ENCODE results near the gene RELCH. TPM values are rescaled to one million over a fixed set of nuclear protein-coding genes. Genes with fewer than 3 reads are reported as not detected.

RELCH gene
- total and polyA plus RNA-seq, 10 of the 15 experiments (the other 5 are each of a cell fraction or from before 2014, with no cell fraction given) = 3.1 to 23.6 (median 14.5) TPM

DNA sequence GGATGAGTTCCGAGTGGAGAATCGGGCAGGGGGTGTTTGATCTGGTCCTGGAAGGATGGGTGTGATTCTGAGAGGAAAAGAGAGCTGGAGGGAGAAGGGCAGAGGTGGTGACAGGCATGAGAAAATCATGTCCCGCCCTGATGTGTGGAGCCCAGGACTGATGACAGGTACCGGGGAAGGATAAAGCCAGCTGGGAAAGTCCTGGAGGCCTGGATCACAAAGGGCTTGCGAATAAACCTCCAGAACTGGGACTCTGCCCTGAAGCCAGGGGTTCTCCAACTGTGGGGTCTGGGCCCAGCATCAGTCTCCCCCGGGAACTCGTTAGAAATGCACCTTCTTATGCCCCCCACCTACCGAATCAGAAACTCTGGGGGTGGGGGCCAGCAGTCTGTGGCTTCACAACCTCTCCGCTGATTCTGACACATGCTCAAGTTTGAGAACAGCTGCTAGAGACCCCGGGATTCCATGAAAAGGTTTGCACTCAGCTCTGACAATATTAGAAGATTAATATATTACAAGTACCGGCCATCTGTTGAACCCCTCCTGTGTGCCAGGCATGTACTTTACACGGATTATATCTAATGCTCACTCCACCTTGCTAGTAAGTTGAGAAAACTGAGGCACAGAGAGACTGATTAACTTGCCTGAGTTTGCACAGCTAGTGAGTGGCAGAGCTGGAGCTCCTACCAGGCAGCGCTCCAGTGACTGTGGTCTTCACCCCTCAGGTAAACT, 146.1 kb downstream of the RELCH start:
- H3K79me2 ChIP-seq (ENCODE audit: control insufficient read depth, insufficient read depth, low read length) = no peaks in the 10 kb centered on the region
- RAD21 ChIA-PET (ENCODE audit: unreplicated experiment) = no interaction called here
- H3K4me2 ChIP-seq (ENCODE audit: control insufficient read depth, insufficient read depth) = no peak overlapping the region
- no peak overlapping the region for H3K27ac ChIP-seq (ENCODE audit: control insufficient read depth, insufficient read depth)
- ATAC-seq (no peak), FAIRE-seq (no peak), DNase-seq (ENCODE audit: low read depth, low spot score) (no peak)
- peaks cover 5% of the 10 kb centered on the region; the same call in 1 of the 2 replicates for H3K4me1 ChIP-seq (ENCODE audit: control insufficient read depth, insufficient read depth, low read length)
- no peak overlapping the region for H2AFZ ChIP-seq (ENCODE audit: control insufficient read depth, low read depth, low read length)
- CTCF ChIA-PET = interaction anchor here (1.0 to 1.3 kb wide), 2 partner anchors 9 to 93 kb away, joined by 4 to 6 read pairs; no protein-coding TSS in a partner anchor
- intact Hi-C loops (cut with micrococcal nuclease; ENCODE audit: unreplicated experiment) = no loop called here
- SMC1A ChIA-PET (ENCODE audit: uncharacterized antibody, unreplicated experiment) = interaction anchor here (1.2 to 1.6 kb wide), 3 partner anchors 11 to 20 kb away, joined by 3 to 4 read pairs (median 4); no protein-coding TSS in a partner anchor
- BruUV-seq (replicated peaks) = no TSS peak
- peak; percentile 17 for TF ChIP-seq MEF2B (IDR thresholded peaks at IDR 0.05; ENCODE audit: partially characterized antibody, poor library complexity, severe bottlenecking)
- no peak for TF ChIP-seq ZNF207 (IDR thresholded peaks at IDR 0.05; ENCODE audit: borderline replicate concordance)
- no peaks in the 10 kb centered on the region for H3K9me3 ChIP-seq (replicated peaks; ENCODE audit: control insufficient read depth, insufficient read depth, low read length)
- POLR2A ChIA-PET = interaction anchor here (0.7 to 1.2 kb wide), 2 partner anchors 40 to 87 kb away, joined by 3 read pairs; no protein-coding TSS in a partner anchor
- in situ Hi-C loops (cut with MboI) = no loop called here
- H3K9ac ChIP-seq (ENCODE audit: control insufficient read depth, insufficient read depth, low read length) = no peak overlapping the region
- H3K36me3 ChIP-seq (ENCODE audit: control insufficient read depth in 2 of 2, insufficient read depth in 2 of 2, low read length in 1 of 2) = no peaks in the 10 kb centered on the region
- no peaks in the 10 kb centered on the region for H4K20me1 ChIP-seq (ENCODE audit: control insufficient read depth, insufficient read depth)
- no peaks in the 10 kb centered on the region for H3K27me3 ChIP-seq (replicated peaks in 1 of 2; ENCODE audit: control insufficient read depth in 2 of 2, insufficient read depth in 2 of 2, low read length in 1 of 2)
- WGBS (ENCODE audit: insufficient coverage, insufficient replicate concordance, low lambda C conversion rate, missing lambda C conversion rate) = 56% methylated on average over 13 of the region's 13 CpGs
- no peak overlapping the region for H3K4me3 ChIP-seq

DNA sequence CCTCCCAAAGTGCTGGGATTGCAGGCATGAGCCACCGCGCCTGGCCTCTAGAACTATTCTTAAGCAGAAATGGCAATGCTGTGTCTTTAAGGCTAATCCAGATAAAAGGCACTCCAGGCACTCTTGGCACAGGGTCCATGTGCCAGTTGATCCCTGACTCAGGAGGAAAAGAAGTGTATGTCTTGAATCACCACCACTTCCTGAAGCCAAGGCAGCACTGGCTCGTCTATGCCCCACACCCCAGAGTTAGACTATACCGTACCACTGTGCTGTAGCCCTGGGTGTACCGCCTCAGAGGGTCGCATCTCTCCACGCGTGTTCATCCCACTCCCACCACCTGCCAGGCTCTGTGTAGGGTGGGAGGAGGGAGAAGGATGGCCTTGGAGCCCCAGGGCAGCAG, 147.1 kb downstream of the RELCH start:
- H3K79me2 ChIP-seq (ENCODE audit: control insufficient read depth, insufficient read depth, low read length) = no peaks in the 10 kb centered on the region
- no TSS peak for BruUV-seq (replicated peaks)
- in situ Hi-C loops (cut with MboI) (no loop called here), intact Hi-C loops (cut with micrococcal nuclease; ENCODE audit: unreplicated experiment) (no loop called here)
- no peaks in the 10 kb centered on the region for H4K20me1 ChIP-seq (ENCODE audit: control insufficient read depth, insufficient read depth)
- 92% methylated on average over 8 of the region's 8 CpGs for WGBS (ENCODE audit: insufficient coverage, insufficient replicate concordance, low lambda C conversion rate, missing lambda C conversion rate)
- TF ChIP-seq TARDBP (IDR thresholded peaks at IDR 0.05; ENCODE audit: borderline replicate concordance) (no peak), NFYA (IDR thresholded peaks at IDR 0.05; ENCODE audit: borderline replicate concordance, low read depth, low read length) (no peak), NR2C2 (IDR thresholded peaks at IDR 0.05; ENCODE audit: borderline replicate concordance, control insufficient read depth, insufficient read length, low read depth) (no peak), SRF (IDR thresholded peaks at IDR 0.05; ENCODE audit: low read depth in 2 of 2, low read length in 2 of 2) (no peak), NFYB (IDR thresholded peaks at IDR 0.05; ENCODE audit: insufficient read depth, low read depth, low read length) (no peak)
- TF ChIP-seq, protein P1, sequence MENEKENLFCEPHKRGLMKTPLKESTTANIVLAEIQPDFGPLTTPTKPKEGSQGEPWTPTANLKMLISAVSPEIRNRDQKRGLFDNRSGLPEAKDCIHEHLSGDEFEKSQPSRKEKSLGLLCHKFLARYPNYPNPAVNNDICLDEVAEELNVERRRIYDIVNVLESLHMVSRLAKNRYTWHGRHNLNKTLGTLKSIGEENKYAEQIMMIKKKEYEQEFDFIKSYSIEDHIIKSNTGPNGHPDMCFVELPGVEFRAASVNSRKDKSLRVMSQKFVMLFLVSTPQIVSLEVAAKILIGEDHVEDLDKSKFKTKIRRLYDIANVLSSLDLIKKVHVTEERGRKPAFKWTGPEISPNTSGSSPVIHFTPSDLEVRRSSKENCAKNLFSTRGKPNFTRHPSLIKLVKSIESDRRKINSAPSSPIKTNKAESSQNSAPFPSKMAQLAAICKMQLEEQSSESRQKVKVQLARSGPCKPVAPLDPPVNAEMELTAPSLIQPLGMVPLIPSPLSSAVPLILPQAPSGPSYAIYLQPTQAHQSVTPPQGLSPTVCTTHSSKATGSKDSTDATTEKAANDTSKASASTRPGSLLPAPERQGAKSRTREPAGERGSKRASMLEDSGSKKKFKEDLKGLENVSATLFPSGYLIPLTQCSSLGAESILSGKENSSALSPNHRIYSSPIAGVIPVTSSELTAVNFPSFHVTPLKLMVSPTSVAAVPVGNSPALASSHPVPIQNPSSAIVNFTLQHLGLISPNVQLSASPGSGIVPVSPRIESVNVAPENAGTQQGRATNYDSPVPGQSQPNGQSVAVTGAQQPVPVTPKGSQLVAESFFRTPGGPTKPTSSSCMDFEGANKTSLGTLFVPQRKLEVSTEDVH (IDR thresholded peaks at IDR 0.05; ENCODE audit: low read depth, partially characterized antibody) = no peak
- TF ChIP-seq, protein P2, sequence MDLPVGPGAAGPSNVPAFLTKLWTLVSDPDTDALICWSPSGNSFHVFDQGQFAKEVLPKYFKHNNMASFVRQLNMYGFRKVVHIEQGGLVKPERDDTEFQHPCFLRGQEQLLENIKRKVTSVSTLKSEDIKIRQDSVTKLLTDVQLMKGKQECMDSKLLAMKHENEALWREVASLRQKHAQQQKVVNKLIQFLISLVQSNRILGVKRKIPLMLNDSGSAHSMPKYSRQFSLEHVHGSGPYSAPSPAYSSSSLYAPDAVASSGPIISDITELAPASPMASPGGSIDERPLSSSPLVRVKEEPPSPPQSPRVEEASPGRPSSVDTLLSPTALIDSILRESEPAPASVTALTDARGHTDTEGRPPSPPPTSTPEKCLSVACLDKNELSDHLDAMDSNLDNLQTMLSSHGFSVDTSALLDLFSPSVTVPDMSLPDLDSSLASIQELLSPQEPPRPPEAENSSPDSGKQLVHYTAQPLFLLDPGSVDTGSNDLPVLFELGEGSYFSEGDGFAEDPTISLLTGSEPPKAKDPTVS (IDR thresholded peaks at IDR 0.05; ENCODE audit: low read depth, low read length) = no peak
- TF ChIP-seq, protein P3, sequence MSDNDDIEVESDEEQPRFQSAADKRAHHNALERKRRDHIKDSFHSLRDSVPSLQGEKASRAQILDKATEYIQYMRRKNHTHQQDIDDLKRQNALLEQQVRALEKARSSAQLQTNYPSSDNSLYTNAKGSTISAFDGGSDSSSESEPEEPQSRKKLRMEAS (IDR thresholded peaks at IDR 0.05; ENCODE audit: low read depth, low read length) = no peak
- ChIA-PET SMC1A (ENCODE audit: uncharacterized antibody, unreplicated experiment) (interaction anchor here (1.2 kb wide), 1 partner anchor 11 kb away, joined by 3 read pairs; no protein-coding TSS in a partner anchor), CTCF (interaction anchor here (1.3 kb wide), 1 partner anchor 92 kb away, joined by 6 read pairs; no protein-coding TSS in a partner anchor), RAD21 (ENCODE audit: unreplicated experiment) (no interaction called here), POLR2A (no interaction called here)
- FAIRE-seq (no peak), ATAC-seq (no peak), DNase-seq (ENCODE audit: low read depth, low spot score) (no peak)
- H3K9ac ChIP-seq (ENCODE audit: control insufficient read depth, insufficient read depth, low read length) = no peak overlapping the region
- no peak overlapping the region for H2AFZ ChIP-seq (ENCODE audit: control insufficient read depth, low read depth, low read length)
- H3K4me1 ChIP-seq (ENCODE audit: control insufficient read depth, insufficient read depth, low read length) = peaks cover 5% of the 10 kb centered on the region; the same call in 1 of the 2 replicates
- no peak overlapping the region for H3K4me3 ChIP-seq
- no peaks in the 10 kb centered on the region for H3K36me3 ChIP-seq (ENCODE audit: control insufficient read depth in 2 of 2, insufficient read depth in 2 of 2, low read length in 1 of 2)
- H3K4me2 ChIP-seq (ENCODE audit: control insufficient read depth, insufficient read depth) = no peak overlapping the region
- H3K27me3 ChIP-seq (replicated peaks in 1 of 2; ENCODE audit: control insufficient read depth in 2 of 2, insufficient read depth in 2 of 2, low read length in 1 of 2) = no peaks in the 10 kb centered on the region
- no peak overlapping the region for H3K27ac ChIP-seq (ENCODE audit: control insufficient read depth, insufficient read depth)
- no peaks in the 10 kb centered on the region for H3K9me3 ChIP-seq (replicated peaks; ENCODE audit: control insufficient read depth, insufficient read depth, low read length)
